ENCODE data around the gene PTPRG. TPM values are rescaled to one million over a fixed set of nuclear protein-coding genes. Genes with fewer than 3 reads are reported as not detected.

The PTPRG gene
- total RNA-seq, 2 donors from 2014 or later: 23.9 to 31.6 TPM

GRCh38 chr3:61524933-61525332 is 36.4 kb upstream of the PTPRG start:
- intact Hi-C loops (cut with DNase I): no loop called here
- TF ChIP-seq CTCF (IDR thresholded peaks at IDR 0.05) (no peak), POLR2A (IDR thresholded peaks at IDR 0.05) (no peak)
- ATAC-seq (no peak), DNase-seq (no peak)
- Histone ChIP-seq H3K4me3 (no peak overlapping the region), H3K27me3 (no peaks in the 10 kb centered on the region), H3K27ac (no peak overlapping the region), H3K9me3 (no peaks in the 10 kb centered on the region), H3K36me3 (replicated peaks in 1 of 2; ENCODE audit: insufficient read depth in 1 of 2, low read depth in 2 of 2) (no peaks in the 10 kb centered on the region), H3K4me1 (no peaks in the 10 kb centered on the region)
- WGBS, 2 donors: 47 to 49% methylated on average over 4 of the region's 4 CpGs

- Histone ChIP-seq H3K27ac (no peak overlapping the region), H3K36me3 (replicated peaks in 1 of 2; ENCODE audit: insufficient read depth in 1 of 2, low read depth in 2 of 2) (no peaks in the 10 kb centered on the region), H3K27me3 (no peaks in the 10 kb centered on the region), H3K4me3 (no peak overlapping the region), H3K9me3 (no peaks in the 10 kb centered on the region), H3K4me1 (no peaks in the 10 kb centered on the region)
- ATAC-seq: no peak
- WGBS, 2 donors: 91 to 93% methylated on average over 5 of the region's 5 CpGs
- no peak for DNase-seq
- TF ChIP-seq CTCF (IDR thresholded peaks at IDR 0.05) (no peak), POLR2A (IDR thresholded peaks at IDR 0.05) (no peak)
- intact Hi-C loops (cut with DNase I): no loop called here
Observed at GRCh38 chr3:61526308-61526707, 35.1 kb upstream of the PTPRG start.

GRCh38 chr3:61527011-61527410 is 34.4 kb upstream of the PTPRG start:
- ATAC-seq (no peak), DNase-seq (no peak)
- Histone ChIP-seq H3K4me3 (no peak overlapping the region), H3K4me1 (no peaks in the 10 kb centered on the region), H3K27me3 (no peaks in the 10 kb centered on the region), H3K27ac (no peak overlapping the region), H3K36me3 (replicated peaks in 1 of 2; ENCODE audit: insufficient read depth in 1 of 2, low read depth in 2 of 2) (no peaks in the 10 kb centered on the region), H3K9me3 (no peaks in the 10 kb centered on the region)
- 68 to 75% methylated on average over 8 of the region's 8 CpGs for WGBS, 2 donors
- TF ChIP-seq POLR2A (IDR thresholded peaks at IDR 0.05) (no peak), CTCF (IDR thresholded peaks at IDR 0.05) (no peak)
- intact Hi-C loops (cut with DNase I): no loop called here

GRCh38 chr3:61530355-61530754 is 31.0 kb upstream of the PTPRG start:
- H3K27ac ChIP-seq: no peak overlapping the region
- intact Hi-C loops (cut with DNase I): no loop called here
- ATAC-seq (no peak), DNase-seq (peak; percentile 16 to 51 (median 36))
- H3K27me3 ChIP-seq: no peaks in the 10 kb centered on the region
- no peaks in the 10 kb centered on the region for H3K9me3 ChIP-seq
- 10 to 19% methylated on average over 1 of the region's 1 CpG for WGBS, 2 donors
- H3K4me3 ChIP-seq: no peak overlapping the region
- no peaks in the 10 kb centered on the region for H3K36me3 ChIP-seq (replicated peaks in 1 of 2; ENCODE audit: insufficient read depth in 1 of 2, low read depth in 2 of 2)
- H3K4me1 ChIP-seq: no peaks in the 10 kb centered on the region
- TF ChIP-seq CTCF (IDR thresholded peaks at IDR 0.05) (peak; percentile 27 to 51 (median 47)), POLR2A (IDR thresholded peaks at IDR 0.05) (no peak)

GRCh38 chr3:61531528-61531927 is 29.8 kb upstream of the PTPRG start:
- ATAC-seq: no peak
- no peaks in the 10 kb centered on the region for H3K36me3 ChIP-seq (replicated peaks in 1 of 2; ENCODE audit: insufficient read depth in 1 of 2, low read depth in 2 of 2)
- intact Hi-C loops (cut with DNase I): no loop called here
- no peaks in the 10 kb centered on the region for H3K27me3 ChIP-seq
- no peaks in the 10 kb centered on the region for H3K4me1 ChIP-seq
- WGBS, 2 donors: 48 to 57% methylated on average over 2 of the region's 2 CpGs
- no peak overlapping the region for H3K27ac ChIP-seq
- TF ChIP-seq POLR2A (IDR thresholded peaks at IDR 0.05) (no peak), CTCF (IDR thresholded peaks at IDR 0.05) (no peak)
- no peak overlapping the region for H3K4me3 ChIP-seq
- no peaks in the 10 kb centered on the region for H3K9me3 ChIP-seq
- no peak for DNase-seq

All from body of pancreas (tissue), 4 donors.